Upper lobe of left lung (tissue), 4 donors: ENCODE results near the gene SUPT4H1.

Experiments used
- CTCF ChIP-seq, 6 experiments: fragments of 450-650 bp in 4 of 6; fragments of 200-600 bp in 2 of 6; sonication (generic) in 2 of 6; IDR thresholded peaks; one replicate each; pipeline ENCODE4 v1.5.1; 2016 to 2019; ENCODE audit warnings: antibody characterized with exemption in 6 of 6
- EP300 ChIP-seq, 4 donors: sonication (generic); formaldehyde crosslinking; IDR thresholded peaks; one replicate each; pipeline ENCODE4 v1.5.1; 2017; ENCODE audit warnings: antibody characterized with exemption in 4 of 4, control low read depth in 2 of 4
- POLR2A ChIP-seq, 4 donors: fragments of 450-650 bp; IDR thresholded peaks; one replicate each; pipeline ENCODE4 v1.5.1; 2016 to 2017; ENCODE audit warnings: antibody characterized with exemption in 4 of 4, mild to moderate bottlenecking in 2 of 4
- POLR2AphosphoS5 ChIP-seq, 2 donors: sonication (generic); formaldehyde crosslinking; IDR thresholded peaks; one replicate each; pipeline ENCODE4 v1.5.1; 2017; ENCODE audit warnings: antibody characterized with exemption in 2 of 2

- TF ChIP-seq POLR2A (IDR thresholded peaks at IDR 0.05) (no peak), EP300 (IDR thresholded peaks at IDR 0.05) (no peak), POLR2AphosphoS5 (IDR thresholded peaks at IDR 0.05) (no peak), CTCF (IDR thresholded peaks at IDR 0.05) (no peak)
These were observed 28.5 kb downstream of the SUPT4H1 start for GRCh38 chr17:58323366-58324055.
